ENCODE measurements around the gene VWA7. TPM values are rescaled to one million over a fixed set of nuclear protein-coding genes. Genes with fewer than 3 reads are reported as not detected.

Gene VWA7
- polyA plus RNA-seq, 1 of the 3 experiments (the other 2 are of a cell fraction) = 0.56 TPM

DNA sequence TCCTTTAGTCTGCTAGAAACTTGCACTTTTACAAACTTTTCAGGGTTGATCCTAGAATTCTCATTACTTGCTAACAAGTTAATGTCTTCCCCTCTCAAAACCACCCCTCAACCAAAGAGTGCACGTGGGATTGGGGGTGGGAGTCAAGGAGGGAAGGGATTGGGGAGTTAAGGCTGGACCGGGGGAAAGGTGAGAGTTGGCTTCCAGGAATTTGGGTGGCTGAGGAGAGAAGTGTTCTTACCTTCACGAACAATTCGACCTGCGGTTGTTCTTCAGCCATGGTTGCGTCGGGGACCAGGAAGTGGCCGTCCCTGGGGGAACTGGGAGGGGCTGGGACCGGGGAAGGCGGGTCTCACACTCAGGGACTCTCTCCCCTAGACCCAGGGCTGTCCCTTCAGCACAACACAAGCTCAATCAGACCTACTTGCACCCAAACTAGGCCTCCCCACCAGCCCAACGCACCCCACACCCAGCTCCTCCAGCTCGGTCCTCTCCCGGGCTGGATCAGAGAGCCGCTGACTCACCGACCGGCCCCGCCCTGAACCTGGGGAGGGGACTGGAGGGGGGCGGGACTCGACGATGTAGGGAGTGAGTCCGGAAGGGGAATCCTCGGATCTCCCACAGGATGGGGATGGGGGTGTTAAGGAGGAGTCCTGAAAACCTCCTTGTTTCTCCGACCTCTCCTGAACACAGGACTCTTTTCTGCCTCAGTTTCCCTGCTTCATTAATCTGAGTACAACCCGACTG lies 40.9 kb downstream of the VWA7 start, which contains the start of gene CLIC1:
TSS of gene CLIC1 (minus strand) at position 510 of the 747 bp plus-strand sequence. CDS start at position 280, 230 bp downstream.
- Histone ChIP-seq H3K4me2 (peak within 1 kb of the TSS; percentile 99), H2AFZ (ENCODE audit: low read depth) (0 out of 2 replicates have a peak within 1 kb of the TSS, but pooled peaks have one; percentile 15), H3K27me3 (ENCODE audit: insufficient read depth) (no peaks in the 10 kb centered on the region), H3K9ac (peak within 1 kb of the TSS; percentile 97), H4K20me1 (ENCODE audit: insufficient read depth) (peaks cover 21% of the 10 kb centered on the region), H3K4me3 (ENCODE audit: low read depth in 2 of 2, low read length in 1 of 2) (peak within 1 kb of the TSS; percentile 85 to 86), H3K27ac (ENCODE audit: low read depth in 2 of 2, low read length in 1 of 2) (peak within 1 kb of the TSS; percentile 88 to 90), H3K4me1 (ENCODE audit: control insufficient read depth in 1 of 2, insufficient read depth in 2 of 2, low read depth in 1 of 2, low read length in 1 of 2) (peaks cover 22 to 31% of the 10 kb centered on the region in 2 experiments; a peak in 3 of 4 replicates), H3K79me2 (ENCODE audit: insufficient read depth) (peaks cover 74% of the 10 kb centered on the region), H3F3A (replicated peaks; ENCODE audit: insufficient read depth) (peaks cover 52% of the 10 kb centered on the region), H3K9me3 (no peaks in the 10 kb centered on the region), H3K9me2 (no peaks in the 10 kb centered on the region), H3K36me3 (replicated peaks in 1 of 2; ENCODE audit: control insufficient read depth in 1 of 2, insufficient read depth in 2 of 2, low read length in 1 of 2) (peaks cover 21 to 33% of the 10 kb centered on the region in 2 experiments)
- POLR2A ChIA-PET = interaction anchor here (1.2 to 2.1 kb wide), 5 partner anchors 33 to 99 kb away, joined by 3 to 6 read pairs (median 4); partner anchors contain the start of genes ABHD16A, HSPA1A and HSPA1L
- WGBS (ENCODE audit: low lambda C conversion rate) = 1% methylated on average over 15 of the region's 24 CpGs
- peak; percentile 87 for DNase-seq
- CTCF ChIA-PET = interaction anchor here (0.8 to 5.5 kb wide), 6 partner anchors 12 to 95 kb away, joined by 3 to 23 read pairs (median 4); partner anchors contain the start of gene VARS1
- TF ChIP-seq TAF1 (IDR thresholded peaks at IDR 0.05; ENCODE audit: borderline replicate concordance, low read depth, low read length) = peak; percentile 55
- peak; percentile 85 for TF ChIP-seq FOSL2 (IDR thresholded peaks at IDR 0.05; ENCODE audit: borderline replicate concordance, low read depth)
- TF ChIP-seq, protein P1, sequence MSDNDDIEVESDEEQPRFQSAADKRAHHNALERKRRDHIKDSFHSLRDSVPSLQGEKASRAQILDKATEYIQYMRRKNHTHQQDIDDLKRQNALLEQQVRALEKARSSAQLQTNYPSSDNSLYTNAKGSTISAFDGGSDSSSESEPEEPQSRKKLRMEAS (IDR thresholded peaks at IDR 0.05; ENCODE audit: low read depth) = peak; percentile 62
- TF ChIP-seq JUND (IDR thresholded peaks at IDR 0.05) = peak; percentile 73
- TF ChIP-seq SMC3 (IDR thresholded peaks at IDR 0.05; ENCODE audit: low read depth, low read length) = no peak
- TF ChIP-seq SIN3A (IDR thresholded peaks at IDR 0.05; ENCODE audit: borderline replicate concordance, low read depth, low read length) = peak; percentile 52; the same call in 1 of the 2 replicates
- TF ChIP-seq, protein P2, sequence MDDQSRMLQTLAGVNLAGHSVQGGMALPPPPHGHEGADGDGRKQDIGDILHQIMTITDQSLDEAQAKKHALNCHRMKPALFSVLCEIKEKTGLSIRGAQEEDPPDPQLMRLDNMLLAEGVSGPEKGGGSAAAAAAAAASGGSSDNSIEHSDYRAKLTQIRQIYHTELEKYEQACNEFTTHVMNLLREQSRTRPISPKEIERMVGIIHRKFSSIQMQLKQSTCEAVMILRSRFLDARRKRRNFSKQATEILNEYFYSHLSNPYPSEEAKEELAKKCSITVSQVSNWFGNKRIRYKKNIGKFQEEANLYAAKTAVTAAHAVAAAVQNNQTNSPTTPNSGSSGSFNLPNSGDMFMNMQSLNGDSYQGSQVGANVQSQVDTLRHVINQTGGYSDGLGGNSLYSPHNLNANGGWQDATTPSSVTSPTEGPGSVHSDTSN (IDR thresholded peaks at IDR 0.05) = peak; percentile 19; the same call in 1 of the 2 replicates
- TF ChIP-seq ELF1 (IDR thresholded peaks at IDR 0.05) = peak; percentile 83; the same call in 1 of the 2 replicates
- no peak for TF ChIP-seq FOXJ3 (CRISPR knock-in tag; IDR thresholded peaks at IDR 0.05)
- TF ChIP-seq, protein P3, sequence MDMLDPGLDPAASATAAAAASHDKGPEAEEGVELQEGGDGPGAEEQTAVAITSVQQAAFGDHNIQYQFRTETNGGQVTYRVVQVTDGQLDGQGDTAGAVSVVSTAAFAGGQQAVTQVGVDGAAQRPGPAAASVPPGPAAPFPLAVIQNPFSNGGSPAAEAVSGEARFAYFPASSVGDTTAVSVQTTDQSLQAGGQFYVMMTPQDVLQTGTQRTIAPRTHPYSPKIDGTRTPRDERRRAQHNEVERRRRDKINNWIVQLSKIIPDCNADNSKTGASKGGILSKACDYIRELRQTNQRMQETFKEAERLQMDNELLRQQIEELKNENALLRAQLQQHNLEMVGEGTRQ (IDR thresholded peaks at IDR 0.05; ENCODE audit: borderline replicate concordance, low read depth, low read length) = no peak
- peak; percentile 95 for TF ChIP-seq POLR2AphosphoS5 (IDR thresholded peaks at IDR 0.05; ENCODE audit: low read depth, low read length)
- no peak for TF ChIP-seq RXRA (IDR thresholded peaks at IDR 0.05; ENCODE audit: borderline replicate concordance, low read depth)
- no peak for TF ChIP-seq EP300 (IDR thresholded peaks at IDR 0.05; ENCODE audit: borderline replicate concordance in 1 of 2, low read depth in 1 of 2, low read length in 1 of 2)
- TF ChIP-seq, protein P4, sequence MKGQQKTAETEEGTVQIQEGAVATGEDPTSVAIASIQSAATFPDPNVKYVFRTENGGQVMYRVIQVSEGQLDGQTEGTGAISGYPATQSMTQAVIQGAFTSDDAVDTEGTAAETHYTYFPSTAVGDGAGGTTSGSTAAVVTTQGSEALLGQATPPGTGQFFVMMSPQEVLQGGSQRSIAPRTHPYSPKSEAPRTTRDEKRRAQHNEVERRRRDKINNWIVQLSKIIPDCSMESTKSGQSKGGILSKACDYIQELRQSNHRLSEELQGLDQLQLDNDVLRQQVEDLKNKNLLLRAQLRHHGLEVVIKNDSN (IDR thresholded peaks at IDR 0.05; ENCODE audit: borderline replicate concordance, low read depth) = no peak
- TF ChIP-seq GABPA (IDR thresholded peaks at IDR 0.05; ENCODE audit: low read depth) = peak; percentile 46; the same call in 1 of the 2 replicates
- 0 out of 2 replicates have a peak, but pooled peaks have one; percentile 51 for TF ChIP-seq YY1 (IDR thresholded peaks at IDR 0.05; ENCODE audit: low read depth)
- no peak for TF ChIP-seq GATA2 (CRISPR knock-in tag; IDR thresholded peaks at IDR 0.05)
- TF ChIP-seq MXI1 (IDR thresholded peaks at IDR 0.05; ENCODE audit: low read depth, low read length) = peak; percentile 71

Measured in SK-N-SH (cell line).